GM12801 (cell line): ENCODE data around the gene PIMREG.

Source experiments
- CTCF ChIP-seq: IDR thresholded peaks from one replicate; pipeline ENCODE4 v1.5.1; 2011; ENCODE audit warnings: control low read depth; ENCODE audit not compliant: insufficient read length; ENCODE audit errors: extremely low read depth

Gene PIMREG

GRCh38 chr17:6498901-6499540, 54.8 kb downstream of the PIMREG start:
- TF ChIP-seq CTCF = no peak
